ENCODE data around the gene MYPOP. TPM values are rescaled to one million over a fixed set of nuclear protein-coding genes. Genes with fewer than 3 reads are reported as not detected.
A peak's percentile ranks its signal among the peaks of the same experiment; 100 is the strongest.

MYPOP gene
- total RNA-seq, 1 experiment from 2014 or later: 9.0 TPM

DNA sequence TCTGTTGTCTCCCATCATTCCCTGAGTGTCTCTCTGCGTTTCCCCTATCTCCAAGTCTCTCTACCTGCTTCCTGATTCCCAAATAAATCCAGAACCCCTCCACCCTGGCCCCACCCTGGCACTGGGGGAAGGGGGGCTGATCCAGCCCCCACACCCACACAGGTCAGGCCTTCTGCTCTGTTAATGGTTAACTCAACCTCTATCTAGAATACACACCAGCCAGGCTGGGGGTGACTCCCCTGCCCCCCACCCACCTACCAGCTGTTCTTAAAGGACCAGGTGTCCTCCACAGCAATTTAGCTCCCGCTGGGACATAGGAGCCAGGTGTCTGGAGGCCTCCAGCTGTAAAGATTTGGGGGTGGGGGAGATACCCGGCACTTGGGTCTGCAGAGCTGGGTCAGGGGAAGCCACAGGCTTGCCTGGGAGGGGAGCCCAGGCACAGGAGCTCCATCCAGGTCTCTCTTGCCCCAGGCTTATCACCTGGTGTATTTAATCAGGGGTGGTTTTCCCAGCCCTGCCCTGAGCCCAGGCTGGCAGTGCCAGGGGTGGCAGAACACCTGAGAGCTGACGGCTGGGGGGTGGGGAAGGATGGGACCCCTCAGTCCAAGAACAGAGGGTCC is 20.4 kb downstream of the MYPOP start:
- Histone ChIP-seq H2BK12ac (ENCODE audit: insufficient read length, low read depth, low read length) (no peak overlapping the region), H3K4ac (ENCODE audit: low read depth, low read length) (no peak overlapping the region), H3T11ph (ENCODE audit: low read length) (no peak overlapping the region), H4K91ac (ENCODE audit: insufficient read length, low read depth, low read length) (no peak overlapping the region), H4K5ac (ENCODE audit: insufficient read length, low read depth, low read length) (no peak overlapping the region), H3K23ac (ENCODE audit: insufficient read length, low read depth, low read length) (no peak overlapping the region), H2BK5ac (ENCODE audit: insufficient read length, low read length) (no peak overlapping the region), H3K9ac (ENCODE audit: extremely low read depth, insufficient read length, low read length) (no peak overlapping the region), H3K79me1 (ENCODE audit: insufficient read depth, low read depth, low read length, poor library complexity, severe bottlenecking) (no peaks in the 10 kb centered on the region), H3K4me1 (ENCODE audit: insufficient read depth, low read length) (peaks cover 2% of the 10 kb centered on the region; the same call in 1 of the 2 replicates), H2BK15ac (ENCODE audit: low read depth, low read length) (no peak overlapping the region), H3K79me2 (ENCODE audit: insufficient read depth, low read length) (no peaks in the 10 kb centered on the region), H3K4me2 (ENCODE audit: insufficient read depth, insufficient read length, low read length) (peak overlapping the region; percentile 66), H4K8ac (replicated peaks; ENCODE audit: insufficient read length, low read depth, low read length) (no peak overlapping the region), H3K27me3 (ENCODE audit: insufficient read depth, low read length) (no peaks in the 10 kb centered on the region), H3K9me3 (ENCODE audit: control insufficient read depth, low read depth, low read length) (no peaks in the 10 kb centered on the region), H2AFZ (ENCODE audit: low read length) (no peak overlapping the region), H2AK5ac (ENCODE audit: insufficient read length, low read length) (no peak overlapping the region), H2BK20ac (ENCODE audit: low read depth, low read length, poor library complexity, severe bottlenecking) (no peak overlapping the region), H3K23me2 (ENCODE audit: insufficient read length, low read depth, low read length, poor library complexity, severe bottlenecking) (peaks cover 19% of the 10 kb centered on the region), H3K56ac (ENCODE audit: insufficient read length, low read depth, low read length) (no peak overlapping the region), H2BK120ac (ENCODE audit: low read depth, low read length, poor library complexity, severe bottlenecking) (no peak overlapping the region), H3K27ac (ENCODE audit: insufficient read length, low read depth, low read length) (no peak overlapping the region), H4K20me1 (ENCODE audit: control insufficient read depth, insufficient read depth, insufficient read length) (no peaks in the 10 kb centered on the region), H3K14ac (ENCODE audit: insufficient read depth, low read length) (no peak overlapping the region), H3K18ac (ENCODE audit: insufficient read length, low read depth, low read length) (peak overlapping the region; percentile 16)
- peak overlapping the region; percentile 70 to 94 (median 82) for H3K27ac Mint-ChIP-seq
- peaks cover 36 to 45% of the 10 kb centered on the region in 2 experiments for H3K4me1 Mint-ChIP-seq
- H3K27me3 Mint-ChIP-seq (ENCODE audit: low read depth): peaks cover 4% of the 10 kb centered on the region; the same call in 1 of the 2 replicates
- TF ChIP-seq, protein P1, sequence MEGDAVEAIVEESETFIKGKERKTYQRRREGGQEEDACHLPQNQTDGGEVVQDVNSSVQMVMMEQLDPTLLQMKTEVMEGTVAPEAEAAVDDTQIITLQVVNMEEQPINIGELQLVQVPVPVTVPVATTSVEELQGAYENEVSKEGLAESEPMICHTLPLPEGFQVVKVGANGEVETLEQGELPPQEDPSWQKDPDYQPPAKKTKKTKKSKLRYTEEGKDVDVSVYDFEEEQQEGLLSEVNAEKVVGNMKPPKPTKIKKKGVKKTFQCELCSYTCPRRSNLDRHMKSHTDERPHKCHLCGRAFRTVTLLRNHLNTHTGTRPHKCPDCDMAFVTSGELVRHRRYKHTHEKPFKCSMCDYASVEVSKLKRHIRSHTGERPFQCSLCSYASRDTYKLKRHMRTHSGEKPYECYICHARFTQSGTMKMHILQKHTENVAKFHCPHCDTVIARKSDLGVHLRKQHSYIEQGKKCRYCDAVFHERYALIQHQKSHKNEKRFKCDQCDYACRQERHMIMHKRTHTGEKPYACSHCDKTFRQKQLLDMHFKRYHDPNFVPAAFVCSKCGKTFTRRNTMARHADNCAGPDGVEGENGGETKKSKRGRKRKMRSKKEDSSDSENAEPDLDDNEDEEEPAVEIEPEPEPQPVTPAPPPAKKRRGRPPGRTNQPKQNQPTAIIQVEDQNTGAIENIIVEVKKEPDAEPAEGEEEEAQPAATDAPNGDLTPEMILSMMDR (conservative IDR thresholded peaks at IDR 0.05): no peak
- DNase-seq: peak; percentile 76
- WGBS (ENCODE audit: extremely low coverage, insufficient read length, low lambda C conversion rate): no CpG with 5 or more reads among the region's 4 CpGs
- no peaks in the 10 kb centered on the region for H3K9me3 Mint-ChIP-seq
- peak overlapping the region; percentile 70 to 79 for H3K4me3 Mint-ChIP-seq
- peaks cover 2 to 5% (median 4%) of the 10 kb centered on the region in 3 experiments; a peak in 3 of 7 replicates for H3K36me3 Mint-ChIP-seq (ENCODE audit: insufficient read depth in 1 of 3, low read depth in 3 of 3)
